Omental fat pad (tissue), 4 donors: ENCODE data around the gene ZNF490. TPM values are rescaled to one million over a fixed set of nuclear protein-coding genes. Genes with fewer than 3 reads are reported as not detected.
A peak's percentile ranks its signal among the peaks of the same experiment; 100 is the strongest.
"Not testable (repeated sequence)": the region's sequence is repeated elsewhere in the genome, so short reads cannot be mapped to it uniquely, and the experiment has no call there.

Experiments used
- ATAC-seq: fragments of 150-250 bp; one replicate; pipeline ENCODE4 v1.9.1; 2016; ENCODE audit warnings: mild to moderate bottlenecking, moderate library complexity; ENCODE audit not compliant: low FRiP score
- DNase-seq: peaks from one replicate; pipeline ENCODE4 v3.0.0-alpha.2; 2019; ENCODE audit warnings: low spot score
- total RNA-seq, 4 donors: library from RNA; depleted of rRNA; stranded (reverse); fragments of >200 nt; gene quantifications; one replicate each; pipeline ENCODE4 v1.1.0, GENCODE V29; 2016
- TF ChIP-seq, protein P1 (sequence below), 3 donors: fragments of 450-650 bp; IDR thresholded peaks; one replicate each; pipeline ENCODE4 v1.5.1; 2016 to 2017; ENCODE audit warnings: antibody characterized with exemption in 3 of 3, mild to moderate bottlenecking in 3 of 3, moderate library complexity in 2 of 3

Gene ZNF490
- total RNA-seq, 4 donors from 2014 or later, result 3.6 to 6.3 (median 4.7) TPM

DNA sequence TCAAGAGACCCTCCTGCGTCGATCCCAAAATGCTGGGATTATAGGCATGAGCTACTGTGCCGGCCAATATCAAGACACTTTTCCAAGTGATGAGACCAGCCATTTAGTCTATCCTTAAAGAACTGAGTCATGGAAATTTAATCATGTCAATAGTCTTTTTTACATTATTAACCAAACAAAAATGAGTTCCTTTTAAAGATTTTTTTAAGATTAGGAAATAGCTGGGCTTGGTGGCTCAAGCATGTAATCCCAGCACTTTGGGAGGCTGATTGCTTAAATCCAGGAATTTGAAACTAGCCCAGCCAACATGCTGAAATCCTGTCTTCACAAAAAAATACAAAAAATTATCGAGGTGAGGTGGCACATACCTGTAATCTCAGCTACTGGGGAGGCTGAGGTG, 42.7 kb downstream of the ZNF490 start:
- ATAC-seq (no peak), DNase-seq (no peak)
- TF ChIP-seq, protein P1, sequence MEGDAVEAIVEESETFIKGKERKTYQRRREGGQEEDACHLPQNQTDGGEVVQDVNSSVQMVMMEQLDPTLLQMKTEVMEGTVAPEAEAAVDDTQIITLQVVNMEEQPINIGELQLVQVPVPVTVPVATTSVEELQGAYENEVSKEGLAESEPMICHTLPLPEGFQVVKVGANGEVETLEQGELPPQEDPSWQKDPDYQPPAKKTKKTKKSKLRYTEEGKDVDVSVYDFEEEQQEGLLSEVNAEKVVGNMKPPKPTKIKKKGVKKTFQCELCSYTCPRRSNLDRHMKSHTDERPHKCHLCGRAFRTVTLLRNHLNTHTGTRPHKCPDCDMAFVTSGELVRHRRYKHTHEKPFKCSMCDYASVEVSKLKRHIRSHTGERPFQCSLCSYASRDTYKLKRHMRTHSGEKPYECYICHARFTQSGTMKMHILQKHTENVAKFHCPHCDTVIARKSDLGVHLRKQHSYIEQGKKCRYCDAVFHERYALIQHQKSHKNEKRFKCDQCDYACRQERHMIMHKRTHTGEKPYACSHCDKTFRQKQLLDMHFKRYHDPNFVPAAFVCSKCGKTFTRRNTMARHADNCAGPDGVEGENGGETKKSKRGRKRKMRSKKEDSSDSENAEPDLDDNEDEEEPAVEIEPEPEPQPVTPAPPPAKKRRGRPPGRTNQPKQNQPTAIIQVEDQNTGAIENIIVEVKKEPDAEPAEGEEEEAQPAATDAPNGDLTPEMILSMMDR (IDR thresholded peaks at IDR 0.05), result no peak

DNA sequence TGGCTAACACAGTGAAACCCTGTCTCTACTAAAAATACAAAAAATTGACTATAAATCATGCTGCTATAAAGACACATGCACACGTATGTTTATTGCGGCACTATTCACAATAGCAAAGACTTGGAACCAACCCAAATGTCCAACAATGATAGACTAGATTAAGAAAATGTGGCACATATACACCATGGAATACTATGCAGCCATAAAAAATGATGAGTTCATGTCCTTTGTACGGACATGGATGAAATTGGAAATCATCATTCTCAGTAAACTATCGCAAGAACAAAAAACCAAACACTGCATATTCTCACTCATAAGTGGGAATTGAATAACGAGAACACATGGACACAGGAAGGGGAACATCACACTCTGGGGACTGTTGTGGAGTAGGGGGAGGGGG, 44.2 kb downstream of the ZNF490 start:
- not testable (repeated sequence) for DNase-seq, ATAC-seq

DNA sequence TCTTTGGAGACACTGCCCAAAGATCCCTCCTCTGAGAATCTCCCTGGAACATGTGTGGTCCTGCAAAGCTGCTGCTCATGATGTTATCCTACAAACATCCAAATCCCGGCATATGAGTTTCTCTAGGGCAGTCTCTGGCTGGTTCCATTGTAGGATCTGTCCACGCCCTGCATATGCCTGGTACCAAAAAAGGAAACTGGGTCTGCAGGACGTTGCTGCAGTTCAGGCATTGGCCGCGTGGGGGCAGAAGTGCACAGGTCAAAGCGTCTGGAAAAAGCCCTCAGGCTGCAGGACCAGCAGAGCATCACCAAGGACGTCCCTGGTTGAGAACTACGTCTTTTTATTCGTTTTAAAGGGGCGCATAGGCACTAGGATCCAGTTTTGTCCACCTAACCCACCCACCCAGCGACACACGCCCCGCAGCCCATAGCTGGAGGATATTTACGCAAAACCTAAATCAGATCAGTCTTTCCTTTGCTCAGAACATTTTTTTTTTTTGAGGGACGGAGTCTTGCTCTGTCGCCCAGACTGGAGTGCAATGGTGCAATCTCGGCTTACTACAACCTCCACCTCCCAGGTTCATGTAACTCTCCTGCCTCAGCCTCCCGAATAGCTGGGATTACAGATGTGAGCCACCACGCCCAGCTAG, 46.5 kb downstream of the ZNF490 start:
- ATAC-seq (peak; percentile 96), DNase-seq (peak; percentile 97)
- TF ChIP-seq, protein P1 (IDR thresholded peaks at IDR 0.05), result peak in 2 of 3 donors; percentile 74 to 80

DNA sequence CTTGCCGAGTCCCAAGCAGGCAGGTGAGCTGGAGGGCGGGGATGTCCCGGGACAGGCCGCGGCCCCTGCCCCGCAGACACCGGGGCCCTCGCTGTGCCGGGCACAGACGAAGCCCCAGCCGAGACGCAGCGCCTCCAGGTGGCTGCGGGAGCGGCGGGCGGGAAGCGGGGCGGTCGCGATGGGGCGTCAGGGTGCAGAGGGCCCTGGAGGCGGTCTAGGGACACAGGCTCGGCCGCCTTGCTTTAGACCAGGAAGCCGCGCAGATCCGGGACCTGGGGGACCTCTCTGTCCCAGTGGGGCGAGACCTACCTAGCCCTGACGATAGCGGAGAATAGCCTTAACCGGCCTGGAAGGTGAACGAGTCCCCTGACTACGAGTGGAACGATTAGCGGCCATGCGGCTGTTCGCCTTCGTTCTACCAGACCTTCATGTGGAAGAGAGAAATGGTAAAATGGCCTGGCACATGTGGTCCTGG, 55.1 kb downstream of the ZNF490 start:
- DNase-seq, result no peak
- ATAC-seq, result no peak
- TF ChIP-seq, protein P1 (IDR thresholded peaks at IDR 0.05), result no peak

DNA sequence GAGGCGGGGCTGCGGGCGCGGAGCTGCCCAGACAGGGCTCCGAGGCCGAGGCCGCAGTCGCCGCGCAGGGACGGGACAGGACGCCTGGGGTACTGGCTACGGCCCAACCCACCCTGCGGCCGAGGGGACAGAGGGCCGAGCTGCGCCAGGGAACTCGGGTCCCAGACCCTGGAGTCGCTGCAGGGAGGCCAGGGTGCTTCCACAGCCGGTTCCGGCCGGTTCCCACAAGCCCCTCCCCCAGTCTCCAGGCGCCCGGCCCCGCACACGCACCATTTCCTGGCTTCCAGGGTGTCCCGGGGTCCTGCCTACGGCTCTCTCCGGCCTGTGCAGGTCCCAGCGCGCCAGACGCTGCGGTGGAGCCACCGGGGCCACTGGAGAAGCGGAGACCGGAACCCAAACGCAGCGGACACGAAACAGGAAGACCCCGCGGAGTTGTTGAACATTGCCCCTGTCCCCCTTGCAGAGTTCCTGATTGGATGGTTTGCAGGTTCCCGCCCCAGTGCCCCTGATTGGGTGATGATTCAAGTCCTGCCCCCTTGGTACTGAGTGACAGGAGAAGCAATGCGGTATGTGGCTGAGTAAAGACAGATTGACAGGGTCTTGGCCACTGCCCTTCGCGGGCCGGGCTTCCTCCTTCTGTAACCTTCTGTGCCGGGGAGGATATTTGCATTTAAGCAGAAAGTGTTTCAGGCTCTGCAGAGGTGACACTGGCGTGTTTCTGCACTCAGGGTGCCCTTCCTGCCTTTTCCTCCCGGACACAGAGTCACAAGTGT, 59.4 kb downstream of the ZNF490 start, which contains the start of gene ZNF564:
Gene ZNF564 (minus strand): TSS at position 423 of the 773 bp plus-strand sequence. CDS start 150 bp downstream, at position 273.
- TF ChIP-seq, protein P1 (IDR thresholded peaks at IDR 0.05), result no peak
- DNase-seq (peak; percentile 83), ATAC-seq (peak; percentile 99)

DNA sequence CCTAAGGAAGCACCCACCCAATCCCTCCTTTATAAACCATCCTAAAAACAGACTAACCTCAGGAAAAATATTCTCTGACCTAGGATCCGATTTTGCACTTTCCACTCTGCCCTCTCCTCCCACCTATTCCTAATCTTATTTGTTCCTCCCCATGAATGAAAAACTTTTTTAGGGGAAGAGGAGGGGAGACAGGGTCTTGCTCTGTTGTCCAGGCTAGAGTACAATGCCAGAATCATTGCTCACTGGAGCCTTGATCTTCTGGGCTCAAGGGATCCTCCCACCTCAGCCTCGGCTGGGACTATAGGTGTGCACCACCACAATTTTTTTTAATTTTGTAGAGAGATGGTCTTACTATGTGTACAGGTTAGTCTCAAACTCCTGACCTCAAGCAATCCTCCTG, 63.7 kb downstream of the ZNF490 start:
- DNase-seq, result no peak
- ATAC-seq, result no peak
- TF ChIP-seq, protein P1 (IDR thresholded peaks at IDR 0.05), result no peak

DNA sequence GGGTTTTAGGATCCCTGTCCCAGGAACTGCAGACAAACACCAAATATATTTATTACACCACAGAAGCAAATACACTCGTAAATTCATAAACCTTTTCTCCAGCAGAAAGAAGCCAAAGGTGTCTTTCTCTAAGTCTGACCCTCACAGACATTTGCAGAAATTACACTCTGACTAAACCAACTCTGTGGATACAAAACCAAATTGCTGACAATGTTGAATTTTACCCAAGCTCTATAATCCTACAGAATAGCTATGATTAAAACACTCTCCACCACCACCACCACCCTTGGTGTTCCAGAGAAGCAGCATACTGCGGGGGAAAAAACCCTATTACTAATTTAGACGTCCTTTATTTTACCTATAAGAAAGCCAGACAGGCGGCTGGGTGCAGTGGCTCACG, 64.5 kb downstream of the ZNF490 start:
- DNase-seq, result no peak
- TF ChIP-seq, protein P1 (IDR thresholded peaks at IDR 0.05), result no peak
- ATAC-seq, result no peak
